HL-60 (cell line): ENCODE data around the gene RNLS.

Experiments
- CTCF ChIP-seq: IDR thresholded peaks from one replicate; pipeline ENCODE4 v1.5.1; 2011; ENCODE audit warnings: low read length, control low read depth, inconsistent platforms; ENCODE audit not compliant: insufficient read depth
- GABPA ChIP-seq: IDR thresholded peaks from 2 replicates; pipeline ENCODE4 v1.6.1; 2012; ENCODE audit warnings: low read depth
- POLR2AphosphoS5 ChIP-seq: IDR thresholded peaks from 2 replicates; pipeline ENCODE4 v1.6.1; 2012; ENCODE audit warnings: low read depth
- REST ChIP-seq: IDR thresholded peaks from 2 replicates; pipeline ENCODE4 v1.6.1; 2012; ENCODE audit warnings: low read depth; ENCODE audit not compliant: insufficient replicate concordance
- SPI1 ChIP-seq: IDR thresholded peaks from 2 replicates; pipeline ENCODE4 v1.6.1; 2012; ENCODE audit warnings: low read depth, mild to moderate bottlenecking, borderline replicate concordance

- TF ChIP-seq CTCF: no peak
- TF ChIP-seq POLR2AphosphoS5: no peak
- no peak for TF ChIP-seq GABPA
- no peak for TF ChIP-seq REST
- no peak for TF ChIP-seq SPI1
These were observed 164.2 kb downstream of the RNLS start for GRCh38 chr10:88418871-88419270.
